KMS-11 (cell line): ENCODE data around the gene VIPAS39.

Experiments
- H2AFZ ChIP-seq: fragments of 200-600 bp; sonication (generic); 2 replicates; pipeline ENCODE4 v1.6.1; 2016; ENCODE audit warnings: antibody characterized with exemption, mixed run types, low read depth
- H3K27ac ChIP-seq: fragments of 200-600 bp; sonication (generic); 2 replicates; pipeline ENCODE4 v1.6.1; 2016; ENCODE audit warnings: mild to moderate bottlenecking, mixed run types
- H3K27me3 ChIP-seq: fragments of 200-600 bp; sonication (generic); 2 replicates; pipeline ENCODE4 v1.6.1; 2017; ENCODE audit warnings: mild to moderate bottlenecking, low read depth, mixed run types, moderate library complexity; ENCODE audit not compliant: insufficient read depth
- H3K36me3 ChIP-seq: fragments of 200-600 bp; sonication (generic); 2 replicates; pipeline ENCODE4 v1.6.1; 2017; ENCODE audit warnings: mild to moderate bottlenecking, mixed run types; ENCODE audit not compliant: insufficient read depth
- H3K4me1 ChIP-seq: fragments of 200-600 bp; sonication (generic); 2 replicates; pipeline ENCODE4 v1.6.1; 2016; ENCODE audit warnings: mild to moderate bottlenecking, low read depth, mixed run types; ENCODE audit not compliant: poor library complexity, severe bottlenecking
- H3K4me2 ChIP-seq: fragments of 200-600 bp; sonication (generic); 2 replicates; pipeline ENCODE4 v1.7.0; 2016; ENCODE audit warnings: mild to moderate bottlenecking, mixed run types
- H3K4me3 ChIP-seq: fragments of 200-600 bp; sonication (generic); IDR thresholded peaks from 2 replicates; pipeline ENCODE4 v1.6.1; 2017; ENCODE audit warnings: low read depth, low read length, mixed read lengths; ENCODE audit not compliant: insufficient read depth
- H3K79me2 ChIP-seq: fragments of 200-600 bp; sonication (generic); 2 replicates; pipeline ENCODE4 v1.6.1; 2016; ENCODE audit warnings: low read depth, mixed run types; ENCODE audit not compliant: insufficient read depth
- H3K9ac ChIP-seq: fragments of 200-600 bp; sonication (generic); 2 replicates; pipeline ENCODE4 v1.6.1; 2016; ENCODE audit warnings: mild to moderate bottlenecking, mixed run types
- H4K20me1 ChIP-seq: fragments of 200-600 bp; sonication (generic); 2 replicates; pipeline ENCODE4 v1.6.1; 2016; ENCODE audit warnings: mild to moderate bottlenecking, mixed run types; ENCODE audit not compliant: insufficient read depth
- TF ChIP-seq, protein P1 (sequence below): fragments of 200-600 bp; sonication (generic); conservative IDR thresholded peaks from 2 replicates; pipeline ENCODE4 v1.6.1; 2017; ENCODE audit warnings: low read depth, mild to moderate bottlenecking, antibody characterized with exemption, low read length, moderate library complexity, mixed read lengths

VIPAS39 gene

GRCh38 chr14:77457522-77458248, at the start of gene VIPAS39, which contains the start of gene AHSA1:
Gene VIPAS39 (minus strand): TSS chr14:77457601. CDS start chr14:77454102, 3,499 bp downstream.
Gene AHSA1 (plus strand): TSS chr14:77458093. CDS start chr14:77458190, 97 bp downstream.
- peaks cover 22% of the 10 kb centered on the region for H3K4me1 ChIP-seq
- no peak within 1 kb of the TSS for H3K4me3 ChIP-seq
- H3K36me3 ChIP-seq, result no peaks in the 10 kb centered on the region; the same call in 1 of the 2 replicates
- peak within 1 kb of the TSS; percentile 50 for H3K27ac ChIP-seq
- H3K79me2 ChIP-seq, result peaks cover 39% of the 10 kb centered on the region
- H3K9ac ChIP-seq, result peak within 1 kb of the TSS; percentile 57
- H3K4me2 ChIP-seq, result peak within 1 kb of the TSS; percentile 91
- TF ChIP-seq, protein P1, sequence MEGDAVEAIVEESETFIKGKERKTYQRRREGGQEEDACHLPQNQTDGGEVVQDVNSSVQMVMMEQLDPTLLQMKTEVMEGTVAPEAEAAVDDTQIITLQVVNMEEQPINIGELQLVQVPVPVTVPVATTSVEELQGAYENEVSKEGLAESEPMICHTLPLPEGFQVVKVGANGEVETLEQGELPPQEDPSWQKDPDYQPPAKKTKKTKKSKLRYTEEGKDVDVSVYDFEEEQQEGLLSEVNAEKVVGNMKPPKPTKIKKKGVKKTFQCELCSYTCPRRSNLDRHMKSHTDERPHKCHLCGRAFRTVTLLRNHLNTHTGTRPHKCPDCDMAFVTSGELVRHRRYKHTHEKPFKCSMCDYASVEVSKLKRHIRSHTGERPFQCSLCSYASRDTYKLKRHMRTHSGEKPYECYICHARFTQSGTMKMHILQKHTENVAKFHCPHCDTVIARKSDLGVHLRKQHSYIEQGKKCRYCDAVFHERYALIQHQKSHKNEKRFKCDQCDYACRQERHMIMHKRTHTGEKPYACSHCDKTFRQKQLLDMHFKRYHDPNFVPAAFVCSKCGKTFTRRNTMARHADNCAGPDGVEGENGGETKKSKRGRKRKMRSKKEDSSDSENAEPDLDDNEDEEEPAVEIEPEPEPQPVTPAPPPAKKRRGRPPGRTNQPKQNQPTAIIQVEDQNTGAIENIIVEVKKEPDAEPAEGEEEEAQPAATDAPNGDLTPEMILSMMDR, result no peak
- H3K27me3 ChIP-seq, result no peaks in the 10 kb centered on the region
- peaks cover 12% of the 10 kb centered on the region for H4K20me1 ChIP-seq
- H2AFZ ChIP-seq, result peak within 1 kb of the TSS; percentile 76

DNA sequence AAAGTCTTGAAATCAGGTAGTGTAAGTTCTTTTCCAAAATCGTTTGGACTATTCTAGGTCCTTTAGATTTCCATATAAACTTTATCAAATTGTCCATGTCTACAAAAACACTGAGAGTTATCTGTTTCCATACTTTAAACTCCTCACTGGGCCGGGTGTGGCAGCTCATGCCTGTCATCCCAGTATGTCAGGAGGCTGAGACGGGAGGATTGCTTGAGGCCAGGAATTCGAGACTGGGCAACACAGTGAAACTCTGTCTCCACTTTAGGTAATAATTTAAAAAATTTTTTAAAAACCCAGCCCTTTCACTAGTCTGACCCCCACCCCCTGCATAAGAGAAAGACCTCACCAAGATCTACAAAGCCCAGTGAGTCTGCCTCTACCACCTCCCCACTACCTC, 47.6 kb upstream of the VIPAS39 start:
- Histone ChIP-seq H2AFZ (no peak overlapping the region), H3K4me2 (no peak overlapping the region), H3K9ac (no peak overlapping the region), H3K27ac (no peak overlapping the region), H3K36me3 (no peaks in the 10 kb centered on the region), H3K79me2 (no peaks in the 10 kb centered on the region), H4K20me1 (no peaks in the 10 kb centered on the region), H3K4me1 (no peaks in the 10 kb centered on the region), H3K4me3 (no peak overlapping the region), H3K27me3 (no peaks in the 10 kb centered on the region)
- TF ChIP-seq, protein P1, result no peak

DNA sequence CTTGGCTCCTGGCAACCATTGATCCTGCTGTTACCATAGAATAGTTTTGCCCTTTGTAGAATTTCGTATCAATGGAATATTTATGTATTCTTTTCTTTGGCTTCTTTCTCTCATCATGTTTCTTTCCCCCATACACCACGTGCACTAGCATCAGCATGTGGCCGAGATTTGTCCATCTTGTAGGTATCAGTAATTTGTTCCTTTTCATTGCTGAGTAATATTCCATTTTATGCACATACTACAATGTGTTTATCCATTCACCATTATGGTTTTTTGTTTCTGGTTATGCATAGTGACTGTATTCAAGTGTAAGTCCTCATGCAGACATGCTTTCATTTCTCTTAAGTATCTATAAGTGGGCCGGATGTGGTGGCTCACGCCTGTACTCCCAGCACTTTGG, 45.7 kb upstream of the VIPAS39 start:
- TF ChIP-seq, protein P1, result no peak

DNA sequence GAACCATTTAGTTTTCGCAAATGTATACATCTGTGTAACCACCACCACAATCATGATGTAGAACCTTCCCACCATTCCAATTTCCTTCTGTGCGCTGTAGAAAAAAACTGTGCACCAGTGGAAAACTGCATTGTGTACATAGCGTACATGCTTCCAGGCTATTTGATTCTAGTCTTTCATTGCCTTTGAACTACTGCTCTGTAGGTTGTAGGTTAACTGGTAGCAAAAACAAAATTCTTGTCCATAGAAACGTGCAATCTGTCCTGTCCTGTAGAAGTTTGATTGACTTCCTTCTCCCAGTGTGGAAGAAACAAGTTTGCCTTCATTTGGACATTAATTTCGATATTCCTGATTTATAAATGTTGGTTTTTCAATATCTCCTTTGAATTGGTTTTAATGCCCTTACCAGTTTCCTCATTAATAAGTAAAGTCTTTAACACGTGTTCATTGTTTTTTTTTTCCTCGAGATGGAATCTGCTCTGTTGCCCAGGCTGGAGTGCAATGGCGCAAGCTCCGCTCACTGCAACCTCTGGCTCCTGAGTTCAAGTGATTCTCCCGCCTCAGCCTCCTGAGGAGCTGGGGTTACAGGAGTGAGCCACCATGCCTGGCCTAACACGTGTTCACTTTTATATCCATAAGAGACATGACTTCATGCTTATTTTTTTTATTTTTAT, 44.8 kb upstream of the VIPAS39 start:
- H3K36me3 ChIP-seq, result no peaks in the 10 kb centered on the region
- no peak overlapping the region for H3K4me2 ChIP-seq
- TF ChIP-seq, protein P1, result no peak
- no peak overlapping the region for H3K4me3 ChIP-seq
- H3K27me3 ChIP-seq, result no peaks in the 10 kb centered on the region
- no peaks in the 10 kb centered on the region for H3K79me2 ChIP-seq
- no peak overlapping the region for H3K9ac ChIP-seq
- H2AFZ ChIP-seq, result no peak overlapping the region
- no peak overlapping the region for H3K27ac ChIP-seq
- no peaks in the 10 kb centered on the region for H4K20me1 ChIP-seq
- H3K4me1 ChIP-seq, result no peaks in the 10 kb centered on the region

More for the DNA sequence above, 45.7 kb upstream of the VIPAS39 start:
- no peak overlapping the region for H3K27ac ChIP-seq
- H4K20me1 ChIP-seq, result no peaks in the 10 kb centered on the region
- no peaks in the 10 kb centered on the region for H3K79me2 ChIP-seq
- no peak overlapping the region for H2AFZ ChIP-seq
- no peak overlapping the region for H3K4me2 ChIP-seq
- H3K4me3 ChIP-seq, result no peak overlapping the region
- H3K9ac ChIP-seq, result no peak overlapping the region
- H3K27me3 ChIP-seq, result no peaks in the 10 kb centered on the region
- no peaks in the 10 kb centered on the region for H3K36me3 ChIP-seq
- no peaks in the 10 kb centered on the region for H3K4me1 ChIP-seq
